ENCODE data around the gene SEMA6A. TPM values are rescaled to one million over a fixed set of nuclear protein-coding genes. Genes with fewer than 3 reads are reported as not detected.

Gene SEMA6A
- total RNA-seq, 1 donor, result under 0.01 TPM

DNA sequence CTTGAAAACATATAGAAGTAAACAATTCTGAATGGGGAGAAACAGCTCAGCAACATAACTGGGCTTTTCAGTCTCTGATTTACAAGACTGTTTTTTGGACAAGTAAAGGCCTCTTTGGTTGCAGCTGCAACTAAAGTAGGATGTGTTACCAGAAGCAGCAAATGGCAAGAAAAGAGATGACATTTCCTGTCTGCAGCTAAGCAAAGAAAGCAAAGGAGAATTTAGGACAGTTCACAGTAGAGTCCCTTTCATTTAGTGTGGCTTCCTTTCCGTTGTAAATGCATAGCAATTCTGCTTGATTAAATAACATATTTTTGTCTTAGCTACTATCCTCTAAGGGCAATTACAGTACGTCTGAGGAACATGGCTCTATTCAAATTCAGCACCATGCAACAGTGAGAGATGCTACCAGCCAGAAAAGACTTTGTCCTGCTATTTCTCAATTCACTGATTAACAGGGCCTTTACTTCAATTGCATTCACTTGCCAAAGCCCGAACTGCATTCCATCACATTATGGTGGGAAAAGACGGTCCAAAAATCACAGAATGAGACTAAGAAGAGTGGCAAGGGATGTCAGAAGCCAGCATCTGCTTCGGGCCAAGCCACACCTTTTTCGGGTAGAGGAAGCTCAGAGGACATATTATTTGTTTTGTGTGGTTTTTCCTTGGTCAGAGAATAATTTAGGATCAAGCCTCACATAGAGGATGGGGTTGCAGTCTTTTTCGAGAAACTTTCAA, 107.7 kb downstream of the SEMA6A start:
- no peaks in the 10 kb centered on the region for H3K79me2 ChIP-seq (ENCODE audit: insufficient read depth, low read length)
- DNase-seq (ENCODE audit: insufficient read length, low spot score, missing footprints), result no peak
- TF ChIP-seq, protein P1, sequence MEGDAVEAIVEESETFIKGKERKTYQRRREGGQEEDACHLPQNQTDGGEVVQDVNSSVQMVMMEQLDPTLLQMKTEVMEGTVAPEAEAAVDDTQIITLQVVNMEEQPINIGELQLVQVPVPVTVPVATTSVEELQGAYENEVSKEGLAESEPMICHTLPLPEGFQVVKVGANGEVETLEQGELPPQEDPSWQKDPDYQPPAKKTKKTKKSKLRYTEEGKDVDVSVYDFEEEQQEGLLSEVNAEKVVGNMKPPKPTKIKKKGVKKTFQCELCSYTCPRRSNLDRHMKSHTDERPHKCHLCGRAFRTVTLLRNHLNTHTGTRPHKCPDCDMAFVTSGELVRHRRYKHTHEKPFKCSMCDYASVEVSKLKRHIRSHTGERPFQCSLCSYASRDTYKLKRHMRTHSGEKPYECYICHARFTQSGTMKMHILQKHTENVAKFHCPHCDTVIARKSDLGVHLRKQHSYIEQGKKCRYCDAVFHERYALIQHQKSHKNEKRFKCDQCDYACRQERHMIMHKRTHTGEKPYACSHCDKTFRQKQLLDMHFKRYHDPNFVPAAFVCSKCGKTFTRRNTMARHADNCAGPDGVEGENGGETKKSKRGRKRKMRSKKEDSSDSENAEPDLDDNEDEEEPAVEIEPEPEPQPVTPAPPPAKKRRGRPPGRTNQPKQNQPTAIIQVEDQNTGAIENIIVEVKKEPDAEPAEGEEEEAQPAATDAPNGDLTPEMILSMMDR (IDR thresholded peaks at IDR 0.05; ENCODE audit: extremely low read depth, low read depth, low read length), result no peak
- no peak overlapping the region for H3K27ac ChIP-seq (ENCODE audit: low read depth, low read length)
- H3K27me3 ChIP-seq (ENCODE audit: insufficient read depth, low read length), result no peaks in the 10 kb centered on the region
- H3K4me2 ChIP-seq (ENCODE audit: insufficient read depth, low read length), result no peak overlapping the region
- no peaks in the 10 kb centered on the region for H3K4me1 ChIP-seq (ENCODE audit: insufficient read depth, low read length)
- H2AFZ ChIP-seq (ENCODE audit: low read length), result no peak overlapping the region
- no peaks in the 10 kb centered on the region for H4K20me1 ChIP-seq (ENCODE audit: insufficient read depth, low read length)
- H3K9me3 ChIP-seq (ENCODE audit: low read depth, low read length), result no peaks in the 10 kb centered on the region
- no peaks in the 10 kb centered on the region for H3K36me3 ChIP-seq (ENCODE audit: insufficient read depth, low read length)
- no peak overlapping the region for H3K4me3 ChIP-seq (ENCODE audit: insufficient read depth, low read length)

DNA sequence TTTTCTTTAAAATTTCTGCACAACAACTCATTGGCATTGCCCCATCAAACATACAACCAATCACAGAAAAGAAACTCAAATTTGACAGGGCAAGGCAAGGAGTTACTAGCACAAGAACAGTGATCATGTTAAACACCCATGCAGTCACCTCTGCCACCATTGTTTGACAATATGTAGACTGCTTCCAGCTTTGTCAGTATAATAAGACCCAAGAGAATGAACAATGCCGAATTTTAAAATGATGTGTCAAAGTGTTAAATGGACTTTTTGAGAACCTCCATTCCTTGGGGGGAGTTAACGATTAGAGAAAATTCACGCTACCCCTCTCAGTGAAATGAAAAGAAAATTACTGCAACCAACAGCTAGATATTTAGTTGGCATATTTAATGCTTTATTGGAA, 109.2 kb downstream of the SEMA6A start:
- H4K20me1 ChIP-seq (ENCODE audit: insufficient read depth, low read length), result no peaks in the 10 kb centered on the region
- no peaks in the 10 kb centered on the region for H3K9me3 ChIP-seq (ENCODE audit: low read depth, low read length)
- H3K27me3 ChIP-seq (ENCODE audit: insufficient read depth, low read length), result no peaks in the 10 kb centered on the region
- H3K36me3 ChIP-seq (ENCODE audit: insufficient read depth, low read length), result no peaks in the 10 kb centered on the region
- peak; percentile 29 for DNase-seq (ENCODE audit: insufficient read length, low spot score, missing footprints)
- H3K4me3 ChIP-seq (ENCODE audit: insufficient read depth, low read length), result no peak overlapping the region
- no peak overlapping the region for H3K4me2 ChIP-seq (ENCODE audit: insufficient read depth, low read length)
- no peaks in the 10 kb centered on the region for H3K4me1 ChIP-seq (ENCODE audit: insufficient read depth, low read length)
- H3K27ac ChIP-seq (ENCODE audit: low read depth, low read length), result no peak overlapping the region
- H2AFZ ChIP-seq (ENCODE audit: low read length), result no peak overlapping the region
- no peaks in the 10 kb centered on the region for H3K79me2 ChIP-seq (ENCODE audit: insufficient read depth, low read length)
- TF ChIP-seq, protein P1 (IDR thresholded peaks at IDR 0.05; ENCODE audit: extremely low read depth, low read depth, low read length), result no peak

- Histone ChIP-seq H3K79me2 (ENCODE audit: insufficient read depth, low read length) (no peaks in the 10 kb centered on the region), H2AFZ (ENCODE audit: low read length) (no peak overlapping the region), H3K4me3 (ENCODE audit: insufficient read depth, low read length) (no peak overlapping the region), H4K20me1 (ENCODE audit: insufficient read depth, low read length) (no peaks in the 10 kb centered on the region), H3K4me1 (ENCODE audit: insufficient read depth, low read length) (no peaks in the 10 kb centered on the region), H3K9me3 (ENCODE audit: low read depth, low read length) (no peaks in the 10 kb centered on the region), H3K27me3 (ENCODE audit: insufficient read depth, low read length) (no peaks in the 10 kb centered on the region), H3K36me3 (ENCODE audit: insufficient read depth, low read length) (no peaks in the 10 kb centered on the region), H3K27ac (ENCODE audit: low read depth, low read length) (no peak overlapping the region), H3K4me2 (ENCODE audit: insufficient read depth, low read length) (no peak overlapping the region)
- DNase-seq (ENCODE audit: insufficient read length, low spot score, missing footprints), result no peak
- TF ChIP-seq, protein P1 (IDR thresholded peaks at IDR 0.05; ENCODE audit: extremely low read depth, low read depth, low read length), result no peak
These were observed 110.4 kb downstream of the SEMA6A start for GRCh38 chr5:116464144-116464708.

DNA sequence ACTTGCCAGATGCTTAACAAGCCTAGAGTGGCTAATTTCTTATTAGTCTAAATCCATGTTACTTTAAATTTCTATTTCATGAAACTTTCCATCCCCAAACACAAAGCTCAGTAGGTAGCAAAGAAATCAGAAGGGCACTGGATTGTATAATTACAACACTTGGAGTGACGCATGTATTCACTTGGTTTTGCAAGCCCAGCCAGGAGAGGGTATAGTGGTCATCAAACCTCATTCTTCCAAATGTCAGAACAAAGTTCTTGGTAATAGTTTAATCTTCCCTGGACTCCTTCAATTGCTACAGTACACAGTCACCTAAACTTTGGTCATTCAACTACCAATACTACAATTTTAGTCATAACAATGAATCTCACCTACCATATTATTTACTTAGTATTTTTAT, 112.1 kb downstream of the SEMA6A start:
- Histone ChIP-seq H4K20me1 (ENCODE audit: insufficient read depth, low read length) (no peaks in the 10 kb centered on the region), H3K9me3 (ENCODE audit: low read depth, low read length) (no peaks in the 10 kb centered on the region), H3K4me3 (ENCODE audit: insufficient read depth, low read length) (no peak overlapping the region), H3K4me2 (ENCODE audit: insufficient read depth, low read length) (no peak overlapping the region), H3K36me3 (ENCODE audit: insufficient read depth, low read length) (no peaks in the 10 kb centered on the region), H3K79me2 (ENCODE audit: insufficient read depth, low read length) (no peaks in the 10 kb centered on the region), H2AFZ (ENCODE audit: low read length) (no peak overlapping the region), H3K27ac (ENCODE audit: low read depth, low read length) (no peak overlapping the region), H3K4me1 (ENCODE audit: insufficient read depth, low read length) (no peaks in the 10 kb centered on the region), H3K27me3 (ENCODE audit: insufficient read depth, low read length) (no peaks in the 10 kb centered on the region)
- TF ChIP-seq, protein P1 (IDR thresholded peaks at IDR 0.05; ENCODE audit: extremely low read depth, low read depth, low read length), result no peak
- DNase-seq (ENCODE audit: insufficient read length, low spot score, missing footprints), result no peak

Measured in osteoblast (primary cell).